Measurements from ENCODE around the gene GRK6. TPM values are rescaled to one million over a fixed set of nuclear protein-coding genes. Genes with fewer than 3 reads are reported as not detected.

GRK6 gene
- total and polyA plus RNA-seq, 2 experiments from 2014 or later = 13.0 to 56.8 TPM

DNA sequence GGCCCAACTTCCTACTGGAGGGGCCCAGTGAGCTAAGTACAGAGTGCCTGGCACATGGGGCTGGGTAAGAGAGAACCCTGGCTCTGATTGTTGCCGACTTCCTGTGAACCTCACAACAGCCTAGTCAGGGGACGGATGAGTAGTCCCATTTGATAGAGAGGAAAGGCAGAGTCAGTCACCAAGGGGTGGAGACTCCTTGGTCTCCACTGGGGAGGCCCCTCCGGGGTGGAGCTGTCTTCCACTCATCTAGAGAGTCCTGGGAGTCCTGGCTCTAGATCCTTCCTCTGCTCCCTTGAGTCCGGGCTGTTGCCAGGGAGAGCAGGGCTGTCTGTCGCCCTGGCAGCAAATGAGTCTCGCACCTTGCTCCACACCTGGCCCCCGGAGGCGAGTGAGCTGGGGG lies 8.0 kb downstream of the GRK6 start:
- no peaks in the 10 kb centered on the region for H3K79me2 ChIP-seq (replicated peaks; ENCODE audit: insufficient read depth)
- no peak overlapping the region for H3K4me3 Mint-ChIP-seq
- peaks cover 3% of the 10 kb centered on the region; the same call in 2 of the 3 replicates for H3K4me1 Mint-ChIP-seq
- H3K27me3 ChIP-seq (ENCODE audit: insufficient read depth) = no peaks in the 10 kb centered on the region
- H3K27me3 Mint-ChIP-seq (ENCODE audit: insufficient read depth, low read depth, poor library complexity) = peaks cover 7% of the 10 kb centered on the region
- no peaks in the 10 kb centered on the region for H3K9me2 ChIP-seq (ENCODE audit: insufficient read depth)
- DNase-seq (ENCODE audit: low spot score) = no peak
- no peak overlapping the region for H3K4me2 ChIP-seq
- H3K36me3 ChIP-seq (ENCODE audit: insufficient read depth) = peaks cover 3% of the 10 kb centered on the region; the same call in 1 of the 2 replicates
- no peak overlapping the region for H3K27ac ChIP-seq (ENCODE audit: low read depth)
- no peaks in the 10 kb centered on the region for H3K4me1 ChIP-seq (ENCODE audit: insufficient read depth)
- H3K27ac Mint-ChIP-seq = no peak overlapping the region
- ATAC-seq = no peak
- H4K20me1 ChIP-seq (replicated peaks; ENCODE audit: insufficient read depth) = peaks cover 4% of the 10 kb centered on the region
- H3K9me3 Mint-ChIP-seq = peaks cover 4% of the 10 kb centered on the region; the same call in 1 of the 3 replicates
- H3K36me3 Mint-ChIP-seq (ENCODE audit: low read depth) = peaks cover 56% of the 10 kb centered on the region
- peaks cover 5% of the 10 kb centered on the region; the same call in 1 of the 2 replicates for H3F3A ChIP-seq (replicated peaks; ENCODE audit: low read depth)
- TF ChIP-seq, protein P1, sequence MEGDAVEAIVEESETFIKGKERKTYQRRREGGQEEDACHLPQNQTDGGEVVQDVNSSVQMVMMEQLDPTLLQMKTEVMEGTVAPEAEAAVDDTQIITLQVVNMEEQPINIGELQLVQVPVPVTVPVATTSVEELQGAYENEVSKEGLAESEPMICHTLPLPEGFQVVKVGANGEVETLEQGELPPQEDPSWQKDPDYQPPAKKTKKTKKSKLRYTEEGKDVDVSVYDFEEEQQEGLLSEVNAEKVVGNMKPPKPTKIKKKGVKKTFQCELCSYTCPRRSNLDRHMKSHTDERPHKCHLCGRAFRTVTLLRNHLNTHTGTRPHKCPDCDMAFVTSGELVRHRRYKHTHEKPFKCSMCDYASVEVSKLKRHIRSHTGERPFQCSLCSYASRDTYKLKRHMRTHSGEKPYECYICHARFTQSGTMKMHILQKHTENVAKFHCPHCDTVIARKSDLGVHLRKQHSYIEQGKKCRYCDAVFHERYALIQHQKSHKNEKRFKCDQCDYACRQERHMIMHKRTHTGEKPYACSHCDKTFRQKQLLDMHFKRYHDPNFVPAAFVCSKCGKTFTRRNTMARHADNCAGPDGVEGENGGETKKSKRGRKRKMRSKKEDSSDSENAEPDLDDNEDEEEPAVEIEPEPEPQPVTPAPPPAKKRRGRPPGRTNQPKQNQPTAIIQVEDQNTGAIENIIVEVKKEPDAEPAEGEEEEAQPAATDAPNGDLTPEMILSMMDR (conservative IDR thresholded peaks at IDR 0.05; ENCODE audit: low read depth in 2 of 2) = no peak
- no peak for TF ChIP-seq POLR2AphosphoS5 (IDR thresholded peaks at IDR 0.05; ENCODE audit: low read depth)
- TF ChIP-seq ZNF331 (CRISPR knock-in tag; IDR thresholded peaks at IDR 0.05; ENCODE audit: low read depth) = no peak
- TF ChIP-seq STAT1 (IDR thresholded peaks at IDR 0.05; ENCODE audit: unreplicated experiment) = no peak
- TF ChIP-seq EZH2phosphoT487 (IDR thresholded peaks at IDR 0.05; ENCODE audit: unreplicated experiment) = no peak
- TF ChIP-seq EZH2 (IDR thresholded peaks at IDR 0.05; ENCODE audit: low read depth, unreplicated experiment) = no peak
- TF ChIP-seq JUNB (IDR thresholded peaks at IDR 0.05; ENCODE audit: unreplicated experiment) = no peak
- TF ChIP-seq, protein P2, sequence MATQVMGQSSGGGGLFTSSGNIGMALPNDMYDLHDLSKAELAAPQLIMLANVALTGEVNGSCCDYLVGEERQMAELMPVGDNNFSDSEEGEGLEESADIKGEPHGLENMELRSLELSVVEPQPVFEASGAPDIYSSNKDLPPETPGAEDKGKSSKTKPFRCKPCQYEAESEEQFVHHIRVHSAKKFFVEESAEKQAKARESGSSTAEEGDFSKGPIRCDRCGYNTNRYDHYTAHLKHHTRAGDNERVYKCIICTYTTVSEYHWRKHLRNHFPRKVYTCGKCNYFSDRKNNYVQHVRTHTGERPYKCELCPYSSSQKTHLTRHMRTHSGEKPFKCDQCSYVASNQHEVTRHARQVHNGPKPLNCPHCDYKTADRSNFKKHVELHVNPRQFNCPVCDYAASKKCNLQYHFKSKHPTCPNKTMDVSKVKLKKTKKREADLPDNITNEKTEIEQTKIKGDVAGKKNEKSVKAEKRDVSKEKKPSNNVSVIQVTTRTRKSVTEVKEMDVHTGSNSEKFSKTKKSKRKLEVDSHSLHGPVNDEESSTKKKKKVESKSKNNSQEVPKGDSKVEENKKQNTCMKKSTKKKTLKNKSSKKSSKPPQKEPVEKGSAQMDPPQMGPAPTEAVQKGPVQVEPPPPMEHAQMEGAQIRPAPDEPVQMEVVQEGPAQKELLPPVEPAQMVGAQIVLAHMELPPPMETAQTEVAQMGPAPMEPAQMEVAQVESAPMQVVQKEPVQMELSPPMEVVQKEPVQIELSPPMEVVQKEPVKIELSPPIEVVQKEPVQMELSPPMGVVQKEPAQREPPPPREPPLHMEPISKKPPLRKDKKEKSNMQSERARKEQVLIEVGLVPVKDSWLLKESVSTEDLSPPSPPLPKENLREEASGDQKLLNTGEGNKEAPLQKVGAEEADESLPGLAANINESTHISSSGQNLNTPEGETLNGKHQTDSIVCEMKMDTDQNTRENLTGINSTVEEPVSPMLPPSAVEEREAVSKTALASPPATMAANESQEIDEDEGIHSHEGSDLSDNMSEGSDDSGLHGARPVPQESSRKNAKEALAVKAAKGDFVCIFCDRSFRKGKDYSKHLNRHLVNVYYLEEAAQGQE (IDR thresholded peaks at IDR 0.05; ENCODE audit: unreplicated experiment) = no peak
- TF ChIP-seq NANOG (IDR thresholded peaks at IDR 0.05; ENCODE audit: borderline replicate concordance) = no peak
- TF ChIP-seq, protein P3, sequence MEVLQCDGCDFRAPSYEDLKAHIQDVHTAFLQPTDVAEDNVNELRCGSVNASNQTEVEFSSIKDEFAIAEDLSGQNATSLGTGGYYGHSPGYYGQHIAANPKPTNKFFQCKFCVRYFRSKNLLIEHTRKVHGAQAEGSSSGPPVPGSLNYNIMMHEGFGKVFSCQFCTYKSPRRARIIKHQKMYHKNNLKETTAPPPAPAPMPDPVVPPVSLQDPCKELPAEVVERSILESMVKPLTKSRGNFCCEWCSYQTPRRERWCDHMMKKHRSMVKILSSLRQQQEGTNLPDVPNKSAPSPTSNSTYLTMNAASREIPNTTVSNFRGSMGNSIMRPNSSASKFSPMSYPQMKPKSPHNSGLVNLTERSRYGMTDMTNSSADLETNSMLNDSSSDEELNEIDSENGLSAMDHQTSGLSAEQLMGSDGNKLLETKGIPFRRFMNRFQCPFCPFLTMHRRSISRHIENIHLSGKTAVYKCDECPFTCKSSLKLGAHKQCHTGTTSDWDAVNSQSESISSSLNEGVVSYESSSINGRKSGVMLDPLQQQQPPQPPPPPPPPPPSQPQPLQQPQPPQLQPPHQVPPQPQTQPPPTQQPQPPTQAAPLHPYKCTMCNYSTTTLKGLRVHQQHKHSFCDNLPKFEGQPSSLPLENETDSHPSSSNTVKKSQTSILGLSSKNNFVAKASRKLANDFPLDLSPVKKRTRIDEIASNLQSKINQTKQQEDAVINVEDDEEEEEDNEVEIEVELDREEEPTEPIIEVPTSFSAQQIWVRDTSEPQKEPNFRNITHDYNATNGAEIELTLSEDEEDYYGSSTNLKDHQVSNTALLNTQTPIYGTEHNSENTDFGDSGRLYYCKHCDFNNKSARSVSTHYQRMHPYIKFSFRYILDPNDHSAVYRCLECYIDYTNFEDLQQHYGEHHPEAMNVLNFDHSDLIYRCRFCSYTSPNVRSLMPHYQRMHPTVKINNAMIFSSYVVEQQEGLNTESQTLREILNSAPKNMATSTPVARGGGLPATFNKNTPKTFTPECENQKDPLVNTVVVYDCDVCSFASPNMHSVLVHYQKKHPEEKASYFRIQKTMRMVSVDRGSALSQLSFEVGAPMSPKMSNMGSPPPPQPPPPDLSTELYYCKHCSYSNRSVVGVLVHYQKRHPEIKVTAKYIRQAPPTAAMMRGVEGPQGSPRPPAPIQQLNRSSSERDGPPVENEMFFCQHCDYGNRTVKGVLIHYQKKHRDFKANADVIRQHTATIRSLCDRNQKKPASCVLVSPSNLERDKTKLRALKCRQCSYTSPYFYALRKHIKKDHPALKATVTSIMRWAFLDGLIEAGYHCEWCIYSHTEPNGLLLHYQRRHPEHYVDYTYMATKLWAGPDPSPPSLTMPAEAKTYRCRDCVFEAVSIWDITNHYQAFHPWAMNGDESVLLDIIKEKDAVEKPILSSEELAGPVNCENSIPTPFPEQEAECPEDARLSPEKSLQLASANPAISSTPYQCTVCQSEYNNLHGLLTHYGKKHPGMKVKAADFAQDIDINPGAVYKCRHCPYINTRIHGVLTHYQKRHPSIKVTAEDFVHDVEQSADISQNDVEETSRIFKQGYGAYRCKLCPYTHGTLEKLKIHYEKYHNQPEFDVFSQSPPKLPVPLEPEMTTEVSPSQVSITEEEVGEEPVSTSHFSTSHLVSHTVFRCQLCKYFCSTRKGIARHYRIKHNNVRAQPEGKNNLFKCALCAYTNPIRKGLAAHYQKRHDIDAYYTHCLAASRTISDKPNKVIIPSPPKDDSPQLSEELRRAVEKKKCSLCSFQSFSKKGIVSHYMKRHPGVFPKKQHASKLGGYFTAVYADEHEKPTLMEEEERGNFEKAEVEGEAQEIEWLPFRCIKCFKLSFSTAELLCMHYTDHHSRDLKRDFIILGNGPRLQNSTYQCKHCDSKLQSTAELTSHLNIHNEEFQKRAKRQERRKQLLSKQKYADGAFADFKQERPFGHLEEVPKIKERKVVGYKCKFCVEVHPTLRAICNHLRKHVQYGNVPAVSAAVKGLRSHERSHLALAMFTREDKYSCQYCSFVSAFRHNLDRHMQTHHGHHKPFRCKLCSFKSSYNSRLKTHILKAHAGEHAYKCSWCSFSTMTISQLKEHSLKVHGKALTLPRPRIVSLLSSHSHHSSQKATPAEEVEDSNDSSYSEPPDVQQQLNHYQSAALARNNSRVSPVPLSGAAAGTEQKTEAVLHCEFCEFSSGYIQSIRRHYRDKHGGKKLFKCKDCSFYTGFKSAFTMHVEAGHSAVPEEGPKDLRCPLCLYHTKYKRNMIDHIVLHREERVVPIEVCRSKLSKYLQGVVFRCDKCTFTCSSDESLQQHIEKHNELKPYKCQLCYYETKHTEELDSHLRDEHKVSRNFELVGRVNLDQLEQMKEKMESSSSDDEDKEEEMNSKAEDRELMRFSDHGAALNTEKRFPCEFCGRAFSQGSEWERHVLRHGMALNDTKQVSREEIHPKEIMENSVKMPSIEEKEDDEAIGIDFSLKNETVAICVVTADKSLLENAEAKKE (CRISPR knock-in tag; IDR thresholded peaks at IDR 0.05) = no peak
- TF ChIP-seq, protein P4, sequence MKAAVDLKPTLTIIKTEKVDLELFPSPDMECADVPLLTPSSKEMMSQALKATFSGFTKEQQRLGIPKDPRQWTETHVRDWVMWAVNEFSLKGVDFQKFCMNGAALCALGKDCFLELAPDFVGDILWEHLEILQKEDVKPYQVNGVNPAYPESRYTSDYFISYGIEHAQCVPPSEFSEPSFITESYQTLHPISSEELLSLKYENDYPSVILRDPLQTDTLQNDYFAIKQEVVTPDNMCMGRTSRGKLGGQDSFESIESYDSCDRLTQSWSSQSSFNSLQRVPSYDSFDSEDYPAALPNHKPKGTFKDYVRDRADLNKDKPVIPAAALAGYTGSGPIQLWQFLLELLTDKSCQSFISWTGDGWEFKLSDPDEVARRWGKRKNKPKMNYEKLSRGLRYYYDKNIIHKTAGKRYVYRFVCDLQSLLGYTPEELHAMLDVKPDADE (IDR thresholded peaks at IDR 0.05) = no peak
- TF ChIP-seq CREB1 (CRISPR knock-in tag; IDR thresholded peaks at IDR 0.05; ENCODE audit: low read depth) = no peak
- no peak for TF ChIP-seq ZNF114 (CRISPR knock-in tag; IDR thresholded peaks at IDR 0.05)
- H3K4me3 ChIP-seq = no peak overlapping the region
- H2AFZ ChIP-seq = no peak overlapping the region

Measured in GM23338 (cell line).